NCI-H526 (cell line): ENCODE results near the gene BAD.
"Not testable (repeated sequence)": the region's sequence is repeated elsewhere in the genome, so short reads cannot be mapped to it uniquely, and the experiment has no call there.

ENCODE experiments used
- DNase-seq, 2 experiments: peaks; one replicate each; lab custom pipeline; 2025; lab: John Stamatoyannopoulos, UW

The BAD gene

GRCh38 chr11:64256300-64256699, 28.2 kb downstream of the BAD start:
- DNase-seq: no peak

GRCh38 chr11:64255135-64256128, 29.0 kb downstream of the BAD start:
- DNase-seq: no peak

DNA sequence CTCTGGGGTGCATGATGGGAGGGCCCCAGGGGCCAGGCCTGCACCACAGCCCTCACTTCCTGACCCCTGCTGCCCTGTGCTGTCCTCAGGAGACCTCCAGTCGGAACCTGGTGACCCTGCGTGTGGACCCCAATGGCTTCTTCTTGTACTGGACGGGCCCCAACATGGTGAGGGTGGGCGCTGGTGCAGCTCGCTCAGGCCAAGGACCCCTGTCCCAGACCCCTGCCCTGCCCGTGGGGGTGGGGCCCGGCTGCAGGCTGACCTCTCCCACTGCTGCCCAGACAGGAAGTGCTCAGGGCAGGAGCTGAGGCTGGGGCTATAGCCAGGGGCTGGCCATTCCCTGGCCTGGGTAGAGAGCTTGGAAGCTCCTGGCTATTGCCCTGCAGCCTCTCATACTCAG, 30.1 kb downstream of the BAD start:
- DNase-seq: no peak

DNA sequence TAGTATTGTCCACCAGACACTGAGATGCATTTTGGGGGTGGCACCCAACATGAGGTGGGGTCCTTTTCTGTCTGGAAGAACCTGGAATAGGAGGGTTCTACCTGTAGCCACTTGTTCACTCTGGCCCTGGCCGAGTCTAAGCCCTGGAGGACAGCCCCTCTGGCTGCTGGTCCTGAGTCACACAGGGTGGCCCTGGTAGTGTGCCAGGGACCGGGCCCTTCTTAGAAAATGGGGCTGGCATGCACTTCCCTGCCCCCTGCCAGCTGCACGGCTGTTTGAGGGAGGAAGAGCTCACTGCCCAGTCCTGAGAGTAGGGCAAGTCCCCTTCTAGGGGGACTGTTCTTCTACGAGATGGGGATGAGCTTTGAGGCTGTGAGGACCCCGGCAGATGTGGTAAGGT, 31.0 kb downstream of the BAD start:
- DNase-seq: no peak

DNA sequence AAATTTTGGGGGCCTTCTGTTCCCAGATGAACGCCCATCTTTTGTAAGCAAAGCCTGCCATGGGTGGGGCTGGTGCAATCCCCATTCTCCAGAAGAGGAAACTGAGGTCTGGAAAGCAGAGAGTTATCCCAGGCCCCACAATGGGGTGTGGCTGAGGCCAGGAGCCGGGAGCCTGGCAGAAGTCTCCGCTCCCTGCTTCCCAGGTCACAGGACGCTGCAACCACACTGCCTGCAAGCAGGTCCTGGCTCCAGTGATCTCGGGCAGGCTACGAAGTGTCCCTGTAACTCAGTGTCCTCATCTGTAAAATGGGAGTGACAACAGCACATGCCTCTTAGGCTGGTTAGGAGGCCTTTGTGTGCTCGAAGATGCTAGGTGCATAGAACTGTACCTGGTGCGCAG, 31.4 kb downstream of the BAD start:
- DNase-seq: no peak

DNA sequence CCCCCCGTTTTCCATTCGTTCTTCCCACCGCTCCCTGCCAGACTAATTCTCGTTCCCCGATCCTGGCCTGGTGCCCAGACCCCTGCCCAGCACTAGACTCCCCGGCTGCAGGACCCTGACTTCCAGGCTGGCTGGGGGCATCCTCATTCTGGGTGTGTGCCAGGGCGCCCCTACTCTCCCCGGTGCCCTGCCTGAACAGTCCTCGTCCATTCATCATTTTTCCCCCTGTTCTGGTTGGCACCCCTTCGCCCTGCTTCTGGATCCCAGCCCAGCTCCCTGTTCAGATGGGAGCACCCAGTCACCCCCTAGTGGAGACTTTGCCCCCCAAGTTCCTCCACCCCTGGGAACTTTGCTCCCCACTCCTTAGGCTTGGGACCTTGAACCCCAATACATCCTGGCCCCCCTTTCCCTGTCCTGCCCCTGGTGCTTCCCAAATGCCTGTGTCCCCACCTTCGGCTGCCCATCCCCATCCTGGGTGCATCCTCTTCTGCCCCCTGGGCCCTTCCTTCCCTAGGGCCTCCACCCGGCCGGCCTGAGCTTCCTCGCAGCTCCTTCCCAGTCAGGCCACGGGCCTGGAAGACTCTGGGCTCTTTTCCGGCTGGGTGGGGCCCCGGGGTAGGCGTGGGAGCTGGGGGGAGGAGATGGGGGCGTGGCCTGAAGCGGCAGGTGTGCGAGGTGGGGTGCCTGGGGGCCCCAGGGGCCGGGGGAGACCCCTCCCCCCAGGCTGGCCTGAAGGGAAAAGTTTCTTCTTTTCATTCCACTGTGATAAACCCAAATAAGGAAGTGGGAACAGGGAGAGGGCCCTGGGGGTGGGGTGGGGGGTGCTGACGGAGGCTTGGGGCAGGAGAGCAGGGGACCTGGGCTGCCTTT, 32.2 kb downstream of the BAD start:
- peak in 1 of 2 experiments; percentile 69 for DNase-seq

DNA sequence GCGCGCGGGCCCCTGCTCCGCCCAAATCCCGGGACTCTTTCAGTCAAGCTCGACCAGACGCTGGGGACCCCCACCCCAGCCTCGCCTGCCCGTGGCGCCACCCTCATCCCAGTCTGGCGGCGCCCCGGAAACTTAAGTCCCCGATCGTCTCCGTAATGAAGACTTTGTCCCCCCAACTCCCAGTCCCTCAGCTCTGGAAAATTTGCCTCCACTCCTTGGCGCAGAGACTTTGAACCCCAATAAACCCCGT, 32.8 kb downstream of the BAD start:
- DNase-seq: no peak

GRCh38 chr11:64251016-64251752, 33.3 kb downstream of the BAD start, which contains the start of gene PLCB3:
Gene PLCB3 (plus strand): TSS chr11:64251530. CDS start chr11:64251650, 120 bp downstream.
- peak in 1 of 2 experiments; percentile 79 for DNase-seq

- no peak for DNase-seq
These were observed 34.0 kb downstream of the BAD start for GRCh38 chr11:64250415-64251015.

- DNase-seq: peak in 1 of 2 experiments; percentile 30
These were observed 34.7 kb downstream of the BAD start for GRCh38 chr11:64249563-64250414.

- no peak for DNase-seq
These were observed 35.4 kb downstream of the BAD start for GRCh38 chr11:64249038-64249437.

GRCh38 chr11:64248578-64248977, 35.9 kb downstream of the BAD start:
- DNase-seq: no peak

- peak; percentile 80 to 92 for DNase-seq
These were observed 36.5 kb downstream of the BAD start for GRCh38 chr11:64247729-64248531.

GRCh38 chr11:64246871-64247728, 37.4 kb downstream of the BAD start, which contains the start of gene PPP1R14B:
Gene PPP1R14B (minus strand): TSS chr11:64246943. CDS start chr11:64246673, 270 bp downstream.
- DNase-seq: peak; percentile 76 to 97

DNA sequence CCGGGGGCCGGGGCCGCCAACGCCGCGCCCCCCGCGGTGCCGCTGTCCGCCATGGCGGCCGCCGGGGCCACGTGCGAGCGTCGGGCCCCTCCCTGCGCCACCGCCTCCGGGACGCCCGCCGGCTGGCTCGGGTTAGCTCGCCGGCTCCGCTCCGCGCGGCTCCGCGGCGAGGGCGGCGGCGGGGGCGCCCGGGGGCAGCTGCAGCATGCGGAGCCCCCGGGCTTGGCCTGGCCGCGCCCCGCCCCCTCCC, 37.9 kb downstream of the BAD start:
- not testable (repeated sequence) for DNase-seq

- peak; percentile 44 to 73 for DNase-seq
These were observed 38.5 kb downstream of the BAD start for GRCh38 chr11:64245797-64246620.

GRCh38 chr11:64245401-64245796, 39.1 kb downstream of the BAD start:
- DNase-seq: peak in 1 of 2 experiments; percentile 49

GRCh38 chr11:64244966-64245365, 39.5 kb downstream of the BAD start:
- no peak for DNase-seq
